ENCODE measurements around the gene POLR1H. TPM values are rescaled to one million over a fixed set of nuclear protein-coding genes. Genes with fewer than 3 reads are reported as not detected.
A peak's percentile ranks its signal among the peaks of the same experiment; 100 is the strongest.

The POLR1H gene
- polyA plus RNA-seq, 2 of the 4 experiments (the other 2 are of a cell fraction): 25.5 to 34.6 TPM

GRCh38 chr6:30097902-30098768 is 37.1 kb downstream of the POLR1H start:
- DNase-seq (ENCODE audit: low read depth in 1 of 2, low spot score in 1 of 2) (no peak), ATAC-seq (no peak), FAIRE-seq (no peak)
- WGBS (ENCODE audit: missing lambda C conversion rate): 60% methylated on average over 4 of the region's 4 CpGs
- POLR2A ChIA-PET: no interaction called here
- Histone ChIP-seq H3K27ac (no peak overlapping the region), H3K9me3 (no peaks in the 10 kb centered on the region), H3K4me1 (peaks cover 27% of the 10 kb centered on the region), H3K4me2 (no peak overlapping the region), H3K4me3 (no peak overlapping the region)
- CTCF ChIA-PET: interaction anchor here (1.6 kb wide), 1 partner anchor 33 kb away, joined by 13 read pairs; no protein-coding TSS in a partner anchor
- TF ChIP-seq RFX5 (IDR thresholded peaks at IDR 0.05) (no peak), CEBPB (IDR thresholded peaks at IDR 0.05) (no peak), E2F6 (IDR thresholded peaks at IDR 0.05; ENCODE audit: borderline replicate concordance, low read depth) (no peak), ZFP36 (IDR thresholded peaks at IDR 0.05; ENCODE audit: borderline replicate concordance, partially characterized antibody) (no peak), RNF2 (IDR thresholded peaks at IDR 0.05; ENCODE audit: borderline replicate concordance, low read depth) (no peak), CHD2 (IDR thresholded peaks at IDR 0.05; ENCODE audit: low read length, partially characterized antibody) (no peak), KDM1A (IDR thresholded peaks at IDR 0.05; ENCODE audit: low read depth) (no peak), ZSCAN20 (CRISPR knock-in tag; IDR thresholded peaks at IDR 0.05) (no peak), ZNF302 (CRISPR knock-in tag; IDR thresholded peaks at IDR 0.05) (no peak), RAD21 (conservative IDR thresholded peaks at IDR 0.05 in 1 of 2, IDR thresholded peaks at IDR 0.05 in 1 of 2) (no peak), ELK1 (IDR thresholded peaks at IDR 0.05; ENCODE audit: low read depth, low read length) (no peak), CHD4 (IDR thresholded peaks at IDR 0.05; ENCODE audit: borderline replicate concordance) (no peak), JUN (IDR thresholded peaks at IDR 0.05) (no peak), EHMT2 (IDR thresholded peaks at IDR 0.05; ENCODE audit: low read depth) (no peak)

GRCh38 chr6:30100154-30100553 is 39.1 kb downstream of the POLR1H start:
- ATAC-seq (no peak), FAIRE-seq (no peak), DNase-seq (ENCODE audit: low read depth in 1 of 2, low spot score in 1 of 2) (no peak)
- H3K4me2 ChIP-seq: no peak overlapping the region
- no peaks in the 10 kb centered on the region for H3K9me3 ChIP-seq
- CTCF ChIA-PET: no interaction called here
- no peak overlapping the region for H3K4me3 ChIP-seq
- TF ChIP-seq RCOR1 (IDR thresholded peaks at IDR 0.05; ENCODE audit: low read depth, low read length) (no peak), CHD4 (IDR thresholded peaks at IDR 0.05; ENCODE audit: borderline replicate concordance) (no peak)
- H3K4me1 ChIP-seq: peaks cover 26% of the 10 kb centered on the region
- WGBS (ENCODE audit: missing lambda C conversion rate): 74% methylated on average over 8 of the region's 8 CpGs
- POLR2A ChIA-PET: no interaction called here
- H3K27ac ChIP-seq: no peak overlapping the region

- peak overlapping the region in 1 of 2 experiments; percentile 76; a peak in 1 of 6 replicates for H3K27ac ChIP-seq
- DNase-seq (ENCODE audit: low read depth in 1 of 2, low spot score in 1 of 2) (no peak), FAIRE-seq (no peak), ATAC-seq (no peak)
- ChIA-PET CTCF (interaction anchor here (0.7 to 16.7 kb wide), 9 partner anchors 9 to 118 kb away, joined by 3 to 353 read pairs (median 4); partner anchors contain the start of gene TRIM40), POLR2A (interaction anchor here (1.6 kb wide), 2 partner anchors 34 to 40 kb away, joined by 10 read pairs; partner anchors contain the start of genes POLR1H and PPP1R11)
- 82% methylated on average over 25 of the region's 47 CpGs for whole genome bisulfite sequencing (ENCODE audit: missing lambda C conversion rate)
- H3K4me3 ChIP-seq: no peak overlapping the region; the same call in 2 of the 3 replicates
- H3K9me3 ChIP-seq: no peaks in the 10 kb centered on the region
- H3K4me1 ChIP-seq: peaks cover 20% of the 10 kb centered on the region
- H3K4me2 ChIP-seq: peak overlapping the region; percentile 79
- TF ChIP-seq MYC (IDR thresholded peaks at IDR 0.05; ENCODE audit: borderline replicate concordance, low read length) (no peak), SMC3 (IDR thresholded peaks at IDR 0.05) (no peak), ZNF302 (CRISPR knock-in tag; IDR thresholded peaks at IDR 0.05) (no peak), SREBF2 (IDR thresholded peaks at IDR 0.05) (no peak), MAFK (IDR thresholded peaks at IDR 0.05; ENCODE audit: partially characterized antibody) (no peak), EP300 (IDR thresholded peaks at IDR 0.05) (no peak), KDM1A (IDR thresholded peaks at IDR 0.05; ENCODE audit: low read depth) (no peak), E2F6 (IDR thresholded peaks at IDR 0.05; ENCODE audit: borderline replicate concordance, low read depth) (no peak), CBX2 (IDR thresholded peaks at IDR 0.05; ENCODE audit: borderline replicate concordance, low read depth) (no peak), BHLHE40 (IDR thresholded peaks at IDR 0.05; ENCODE audit: low read depth, low read length) (no peak), HOXB13 (CRISPR knock-in tag; IDR thresholded peaks at IDR 0.05; ENCODE audit: low read depth) (no peak), ZFP36 (IDR thresholded peaks at IDR 0.05; ENCODE audit: borderline replicate concordance, partially characterized antibody) (no peak), MAX (IDR thresholded peaks at IDR 0.05) (no peak), HOXA7 (CRISPR knock-in tag; IDR thresholded peaks at IDR 0.05) (no peak), HDAC2 (IDR thresholded peaks at IDR 0.05) (no peak), KDM5A (IDR thresholded peaks at IDR 0.05) (no peak), CHD4 (IDR thresholded peaks at IDR 0.05; ENCODE audit: borderline replicate concordance) (no peak)
Measured at GRCh38 chr6:30100585-30101443, 39.7 kb downstream of the POLR1H start.
